Measurements from ENCODE around the gene SCYGR5. TPM values are rescaled to one million over a fixed set of nuclear protein-coding genes. Genes with fewer than 3 reads are reported as not detected.
"Not testable (repeated sequence)": the region's sequence is repeated elsewhere in the genome, so short reads cannot be mapped to it uniquely, and the experiment has no call there.

SCYGR5 gene, protein sequence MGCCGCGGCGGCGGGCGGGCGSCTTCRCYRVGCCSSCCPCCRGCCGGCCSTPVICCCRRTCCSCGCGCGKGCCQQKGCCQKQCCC
- not detected for total RNA-seq

DNA sequence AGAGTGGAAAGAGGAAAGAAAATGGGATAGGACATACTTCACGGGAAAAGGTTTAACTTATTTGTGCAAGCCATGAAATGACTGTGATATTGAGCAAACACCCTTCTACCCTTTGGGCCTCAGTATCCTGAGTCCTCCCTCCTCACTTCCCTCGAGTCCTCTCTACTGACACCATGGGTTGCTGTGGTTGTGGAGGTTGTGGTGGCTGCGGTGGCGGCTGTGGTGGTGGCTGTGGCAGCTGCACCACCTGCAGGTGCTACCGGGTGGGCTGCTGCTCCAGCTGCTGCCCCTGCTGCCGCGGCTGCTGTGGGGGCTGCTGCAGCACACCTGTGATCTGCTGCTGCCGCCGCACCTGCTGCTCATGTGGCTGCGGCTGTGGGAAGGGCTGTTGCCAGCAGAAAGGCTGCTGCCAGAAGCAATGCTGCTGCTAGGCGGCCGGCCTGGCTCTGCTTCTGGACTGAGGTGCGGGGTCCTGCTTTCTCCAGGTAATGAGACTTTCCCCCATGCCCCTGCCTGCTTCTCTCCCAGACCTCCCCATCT is at the start of gene SCYGR5:
Gene SCYGR5, plus strand, starts transcription at position 174 of the 540 bp plus-strand sequence. Its CDS starts 0 bp downstream, at position 174.
- not testable (repeated sequence) for TF ChIP-seq CTCF (IDR thresholded peaks at IDR 0.05; ENCODE audit: low read depth)

DNA sequence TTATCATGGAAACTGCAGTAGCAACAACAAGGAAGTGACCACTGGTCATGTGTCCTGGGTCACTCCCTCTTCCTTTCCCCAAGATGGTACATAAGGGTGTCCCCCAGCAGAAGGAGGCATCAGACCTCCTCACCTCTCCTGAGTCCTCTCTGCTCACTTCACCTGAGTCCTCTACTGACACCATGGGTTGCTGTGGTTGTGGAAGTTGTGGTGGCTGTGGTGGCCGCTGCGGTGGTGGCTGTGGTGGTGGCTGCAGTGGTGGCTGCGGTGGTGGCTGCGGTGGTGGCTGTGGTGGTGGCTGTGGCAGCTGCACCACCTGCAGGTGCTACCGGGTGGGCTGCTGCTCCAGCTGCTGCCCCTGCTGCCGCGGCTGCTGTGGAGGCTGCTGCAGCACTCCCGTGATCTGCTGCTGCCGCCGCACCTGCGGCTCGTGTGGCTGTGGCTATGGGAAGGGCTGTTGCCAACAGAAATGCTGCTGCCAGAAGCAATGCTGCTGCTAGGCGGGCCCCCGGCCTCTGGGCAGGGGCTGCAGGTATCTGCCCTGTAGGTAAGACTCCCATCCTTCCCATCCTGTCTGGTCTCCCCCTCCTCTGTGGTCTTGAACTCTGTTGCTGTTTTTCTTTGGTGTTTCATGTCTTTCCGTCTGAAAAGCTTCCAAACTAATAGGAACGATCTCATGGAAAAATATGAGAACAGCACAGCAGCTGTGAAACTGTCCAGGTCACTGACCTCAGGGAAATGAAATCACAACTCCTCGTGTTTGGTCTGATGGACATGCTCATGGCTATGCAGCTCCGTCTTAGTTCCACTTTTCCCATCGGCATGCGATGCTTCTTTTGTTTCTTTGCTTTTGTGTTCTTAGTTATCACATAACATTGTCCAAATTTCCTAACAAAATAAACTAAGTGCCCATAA is 49.0 kb upstream of the SCYGR5 start, which contains the start of gene SCYGR4:
Gene SCYGR4, plus strand, starts transcription at position 183 of the 915 bp plus-strand sequence. Its CDS starts 0 bp downstream, at position 183.
- TF ChIP-seq CTCF (IDR thresholded peaks at IDR 0.05; ENCODE audit: low read depth) = no peak

- TF ChIP-seq CTCF (IDR thresholded peaks at IDR 0.05; ENCODE audit: low read depth) = no peak
Measured at GRCh38 chr2:227623226-227623625, 43.4 kb upstream of the SCYGR5 start.

DNA sequence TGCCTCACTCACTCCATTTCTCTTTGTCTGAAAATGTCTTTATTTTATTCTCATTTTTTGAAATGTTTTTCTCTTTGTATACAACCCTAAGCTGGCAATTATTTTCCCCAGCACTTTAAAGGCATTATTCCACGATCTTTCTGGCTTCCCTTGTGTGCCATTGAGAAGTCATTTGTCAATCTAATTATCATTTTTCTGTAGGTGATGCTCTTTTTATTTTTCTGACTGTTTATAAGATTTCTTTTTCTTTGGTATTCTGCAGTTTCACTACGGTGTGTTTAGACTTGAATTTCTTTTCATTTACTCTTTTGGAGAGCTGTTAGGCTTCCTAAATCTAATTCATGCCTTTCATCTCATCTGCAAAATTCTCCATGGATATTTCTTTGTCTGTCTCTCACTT is 41.2 kb upstream of the SCYGR5 start:
- no peak for TF ChIP-seq CTCF (IDR thresholded peaks at IDR 0.05; ENCODE audit: low read depth)

GRCh38 chr2:227626580-227627151 is 39.9 kb upstream of the SCYGR5 start:
- no peak for TF ChIP-seq CTCF (IDR thresholded peaks at IDR 0.05; ENCODE audit: low read depth)

DNA sequence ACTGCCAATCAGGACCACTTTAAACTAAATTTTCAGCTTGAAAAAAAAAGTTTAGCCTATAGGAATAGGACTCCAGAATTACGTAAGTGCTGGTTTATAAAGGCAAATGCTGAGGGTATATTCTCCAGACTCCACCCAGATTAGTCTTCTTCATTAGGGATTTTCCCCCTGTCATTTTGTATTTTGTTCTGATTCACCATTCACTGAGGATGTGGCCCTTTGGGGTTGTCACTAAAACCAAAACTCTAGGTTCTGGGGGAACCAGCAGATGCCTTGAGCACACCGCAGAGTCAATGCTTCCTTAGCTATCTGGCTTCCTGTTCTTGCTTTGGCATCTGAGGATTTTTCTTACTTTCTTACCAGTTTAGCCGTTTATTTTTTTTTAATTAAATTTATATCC is 38.8 kb upstream of the SCYGR5 start:
- no peak for TF ChIP-seq CTCF (IDR thresholded peaks at IDR 0.05; ENCODE audit: low read depth)

- TF ChIP-seq CTCF (IDR thresholded peaks at IDR 0.05; ENCODE audit: low read depth) = no peak
Measured at GRCh38 chr2:227629435-227629834, 37.2 kb upstream of the SCYGR5 start.
